PC-3 (cell line): ENCODE measurements around the gene PIGN. TPM values are rescaled to one million over a fixed set of nuclear protein-coding genes. Genes with fewer than 3 reads are reported as not detected.

Experiments used
- ATAC-seq: fragments of 200-7000 bp; cut with Tn5 transposase; 2 replicates; pipeline ENCODE4 v1.9.1; 2020; ENCODE audit warnings: mild to moderate bottlenecking, moderate library complexity
- BruUV-seq: library from RNA; stranded (reverse); fragments of 400-500 nt; replicated peaks from 2 replicates; lab custom pipeline; 2021; lab: Mats Ljungman, UMichigan
- CTCF ChIA-PET: fragments of 300-600 bp; sonication (Branson Sonifier 250); formaldehyde crosslinking; loops from one replicate; lab custom pipeline; 2022; ENCODE audit warnings: antibody characterized with exemption; lab: Charles Lee
- POLR2A ChIA-PET: fragments of 300-600 bp; sonication (Branson Sonifier 250); formaldehyde crosslinking; loops from one replicate; lab custom pipeline; 2022; ENCODE audit warnings: antibody characterized with exemption; ENCODE audit not compliant: unreplicated experiment; lab: Charles Lee
- DNase-seq: peaks from one replicate; pipeline ENCODE4 v3.0.0-alpha.2; 2015
- H2AFZ ChIP-seq: fragments of 300-600 bp; sonication (generic); 2 replicates; pipeline ENCODE4 v1.6.0; 2016; ENCODE audit warnings: antibody characterized with exemption, low read length
- H3F3A ChIP-seq: fragments of 300-600 bp; sonication (generic); one replicate; pipeline ENCODE4 v1.6.0; 2017; ENCODE audit warnings: antibody characterized with exemption, low read length, control low read depth, mild to moderate bottlenecking; ENCODE audit not compliant: unreplicated experiment
- H3K27ac ChIP-seq: fragments of 300-600 bp; sonication (generic); 2 replicates; pipeline ENCODE4 v1.5.1; 2016; ENCODE audit warnings: mild to moderate bottlenecking, low read length
- H3K27me3 ChIP-seq: fragments of 300-600 bp; sonication (generic); 2 replicates; pipeline ENCODE4 v1.6.1; 2016; ENCODE audit warnings: low read length, mixed read lengths
- H3K36me3 ChIP-seq: fragments of 300-600 bp; sonication (generic); 2 replicates; pipeline ENCODE4 v1.6.1; 2016; ENCODE audit warnings: low read depth, mixed run types, low read length, mixed read lengths
- H3K4me1 ChIP-seq: fragments of 300-600 bp; sonication (generic); 2 replicates; pipeline ENCODE4 v1.5.1; 2016; ENCODE audit warnings: low read length; ENCODE audit not compliant: insufficient read depth
- H3K4me2 ChIP-seq: fragments of 300-600 bp; sonication (generic); 2 replicates; pipeline ENCODE4 v1.6.0; 2016; ENCODE audit warnings: low read length
- H3K4me3 ChIP-seq: fragments of 300-600 bp; sonication (generic); 2 replicates; pipeline ENCODE4 v1.5.1; 2016; ENCODE audit warnings: mild to moderate bottlenecking, low read length, mixed read lengths
- H3K79me2 ChIP-seq: fragments of 300-600 bp; sonication (generic); 2 replicates; pipeline ENCODE4 v1.6.1; 2017; ENCODE audit warnings: low read length, mixed read lengths
- H3K9ac ChIP-seq: fragments of 300-600 bp; sonication (generic); 2 replicates; pipeline ENCODE4 v1.6.0; 2016; ENCODE audit warnings: mild to moderate bottlenecking, low read length
- H3K9me2 ChIP-seq: fragments of 300-600 bp; sonication (generic); replicated peaks from 2 replicates; pipeline ENCODE4 v1.6.1; 2016; ENCODE audit warnings: mixed run types, low read length, mixed read lengths
- H3K9me3 ChIP-seq: fragments of 300-600 bp; sonication (generic); 2 replicates; pipeline ENCODE4 v1.6.1; 2016; ENCODE audit warnings: low read length, mixed read lengths
- H4K20me1 ChIP-seq: fragments of 300-600 bp; sonication (generic); 2 replicates; pipeline ENCODE4 v1.6.1; 2016; ENCODE audit warnings: low read length, mixed read lengths
- CTCF ChIP-seq: fragments of 300-600 bp; sonication (generic); conservative IDR thresholded peaks from 2 replicates; pipeline ENCODE4 v1.5.1; 2017; ENCODE audit warnings: antibody characterized with exemption, low read depth, mild to moderate bottlenecking, low read length
- EZH2 ChIP-seq: fragments of 300-600 bp; sonication (generic); IDR thresholded peaks from one replicate; pipeline ENCODE4 v1.6.1; 2017; ENCODE audit warnings: antibody characterized with exemption, mild to moderate bottlenecking, low read length; ENCODE audit not compliant: unreplicated experiment
- EZH2phosphoT487 ChIP-seq: fragments of 300-600 bp; sonication (generic); IDR thresholded peaks from 2 replicates; pipeline ENCODE4 v1.6.1; 2018; ENCODE audit warnings: mild to moderate bottlenecking, antibody characterized with exemption, low read length, borderline replicate concordance
- intact Hi-C: fragments of 100-400 bp; cut with micrococcal nuclease; formaldehyde crosslinking; loops from 2 replicates; pipeline ENCODE4 v1.9.0; 2023
- total RNA-seq: library from RNA; depleted of rRNA; stranded (reverse); fragments of >200 nt; gene quantifications from 2 replicates; pipeline ENCODE4 v1.2.3, GENCODE V29; 2014

The PIGN gene
- total RNA-seq, 1 experiment from 2014 or later: 22.7 TPM

- H3K9ac ChIP-seq: no peak overlapping the region
- H3K9me2 ChIP-seq: no peaks in the 10 kb centered on the region
- no TSS peak for BruUV-seq
- ChIA-PET CTCF (no interaction called here), POLR2A (no interaction called here)
- H3K36me3 ChIP-seq: 0 out of 2 replicates have a peak, but pooled peaks cover 3% of the 10 kb centered on the region
- no peaks in the 10 kb centered on the region for H4K20me1 ChIP-seq
- H3F3A ChIP-seq: no peaks in the 10 kb centered on the region
- H3K79me2 ChIP-seq: no peaks in the 10 kb centered on the region
- intact Hi-C loops: no loop called here
- H3K9me3 ChIP-seq: no peaks in the 10 kb centered on the region
- H3K27ac ChIP-seq: no peak overlapping the region
- no peak overlapping the region for H3K4me2 ChIP-seq
- H3K4me3 ChIP-seq: no peak overlapping the region
- TF ChIP-seq EZH2 (no peak), EZH2phosphoT487 (no peak), CTCF (no peak)
- H2AFZ ChIP-seq: no peak overlapping the region
- H3K4me1 ChIP-seq: no peaks in the 10 kb centered on the region
- no peak for DNase-seq
- no peaks in the 10 kb centered on the region for H3K27me3 ChIP-seq
- ATAC-seq: no peak
Measured at GRCh38 chr18:62081761-62082294, 105.0 kb downstream of the PIGN start.

- Histone ChIP-seq H3K9ac (no peak overlapping the region), H3K27ac (no peak overlapping the region), H3F3A (no peaks in the 10 kb centered on the region), H3K4me2 (no peak overlapping the region), H3K4me1 (peaks cover 4% of the 10 kb centered on the region; the same call in 1 of the 2 replicates), H3K9me3 (no peaks in the 10 kb centered on the region), H3K27me3 (no peaks in the 10 kb centered on the region), H3K36me3 (0 out of 2 replicates have a peak, but pooled peaks cover 3% of the 10 kb centered on the region), H3K79me2 (no peaks in the 10 kb centered on the region), H3K4me3 (no peak overlapping the region), H3K9me2 (no peaks in the 10 kb centered on the region), H4K20me1 (no peaks in the 10 kb centered on the region), H2AFZ (no peak overlapping the region)
- no peak for TF ChIP-seq CTCF
- TF ChIP-seq EZH2phosphoT487: no peak
- ChIA-PET POLR2A (no interaction called here), CTCF (no interaction called here)
- no TSS peak for BruUV-seq
- no peak for ATAC-seq
- no peak for DNase-seq
- intact Hi-C loops: no loop called here
Measured at GRCh38 chr18:62081248-62081647, 105.6 kb downstream of the PIGN start.

- no peak overlapping the region for H3K4me2 ChIP-seq
- peaks cover 5% of the 10 kb centered on the region; the same call in 1 of the 2 replicates for H3K4me1 ChIP-seq
- BruUV-seq: no TSS peak
- H4K20me1 ChIP-seq: no peaks in the 10 kb centered on the region
- no peak for DNase-seq
- intact Hi-C loops: no loop called here
- no peak overlapping the region for H2AFZ ChIP-seq
- H3K4me3 ChIP-seq: no peak overlapping the region
- no peaks in the 10 kb centered on the region for H3K9me3 ChIP-seq
- H3K36me3 ChIP-seq: 0 out of 2 replicates have a peak, but pooled peaks cover 3% of the 10 kb centered on the region
- ATAC-seq: no peak
- ChIA-PET POLR2A (no interaction called here), CTCF (no interaction called here)
- no peaks in the 10 kb centered on the region for H3K9me2 ChIP-seq
- H3K79me2 ChIP-seq: no peaks in the 10 kb centered on the region
- TF ChIP-seq EZH2phosphoT487 (no peak), CTCF (no peak), EZH2 (no peak)
- H3K27me3 ChIP-seq: no peaks in the 10 kb centered on the region
- H3F3A ChIP-seq: no peaks in the 10 kb centered on the region
- H3K9ac ChIP-seq: no peak overlapping the region
- H3K27ac ChIP-seq: no peak overlapping the region
Measured at GRCh38 chr18:62080172-62080900, 106.5 kb downstream of the PIGN start.
